Stimulated activated CD8-positive, alpha-beta memory T cell treated with anti-CD3 and anti-CD28 coated beads, Interleukin-7, amount 100 ng/mL, for 4 hours (primary cell): ENCODE measurements around the gene FAM177B.
"Not testable (repeated sequence)": the region's sequence is repeated elsewhere in the genome, so short reads cannot be mapped to it uniquely, and the experiment has no call there.

ENCODE experiments used
- DNase-seq, 2 donors: peaks; one replicate each; pipeline ENCODE4 v3.0.0-alpha.2; 2020; ENCODE audit warnings: low read depth in 2 of 2

FAM177B gene

GRCh38 chr1:222739929-222740328 is 2.9 kb downstream of the FAM177B start:
- no peak for DNase-seq

- not testable (repeated sequence) for DNase-seq
These were observed 4.8 kb downstream of the FAM177B start for GRCh38 chr1:222741630-222742457.

- DNase-seq: no peak
These were observed 12.9 kb downstream of the FAM177B start for GRCh38 chr1:222749927-222750326.

GRCh38 chr1:222750651-222751050 is 13.6 kb downstream of the FAM177B start:
- DNase-seq: no peak

- no peak for DNase-seq
These were observed 14.3 kb downstream of the FAM177B start for GRCh38 chr1:222751255-222751654.

- no peak for DNase-seq
These were observed 17.6 kb downstream of the FAM177B start for GRCh38 chr1:222754366-222755139.

- no peak for DNase-seq
These were observed 20.8 kb downstream of the FAM177B start for GRCh38 chr1:222757646-222758268.

GRCh38 chr1:222759451-222760035 is 22.5 kb downstream of the FAM177B start:
- no peak for DNase-seq

GRCh38 chr1:222761083-222761482 is 24.1 kb downstream of the FAM177B start:
- no peak for DNase-seq

- DNase-seq: not testable (repeated sequence)
These were observed 25.2 kb downstream of the FAM177B start for GRCh38 chr1:222762178-222762577.

- DNase-seq: no peak
These were observed 30.2 kb downstream of the FAM177B start for GRCh38 chr1:222767152-222767571.

GRCh38 chr1:222768592-222768991 is 31.6 kb downstream of the FAM177B start:
- DNase-seq: no peak

GRCh38 chr1:222769181-222769580 is 32.2 kb downstream of the FAM177B start:
- DNase-seq: no peak

GRCh38 chr1:222769971-222770620 is 33.1 kb downstream of the FAM177B start:
- DNase-seq: no peak

GRCh38 chr1:222772996-222773379 is 36.0 kb downstream of the FAM177B start:
- DNase-seq: no peak

- DNase-seq: no peak
These were observed 40.5 kb downstream of the FAM177B start for GRCh38 chr1:222777463-222777862.

GRCh38 chr1:222777977-222778376 is 41.0 kb downstream of the FAM177B start:
- no peak for DNase-seq

- DNase-seq: no peak
These were observed 44.2 kb downstream of the FAM177B start for GRCh38 chr1:222781251-222781650.

GRCh38 chr1:222783051-222783450 is 46.0 kb downstream of the FAM177B start:
- DNase-seq: no peak

GRCh38 chr1:222784371-222784770 is 47.4 kb downstream of the FAM177B start:
- DNase-seq: no peak

- DNase-seq: no peak
These were observed 47.9 kb downstream of the FAM177B start for GRCh38 chr1:222784916-222785315.

GRCh38 chr1:222785529-222785928 is 48.5 kb downstream of the FAM177B start:
- no peak for DNase-seq
